Heart right ventricle (tissue), 16 donors: ENCODE data around the gene UPK1A. TPM values are rescaled to one million over a fixed set of nuclear protein-coding genes. Genes with fewer than 3 reads are reported as not detected.

Source experiments
- ATAC-seq, 8 donors: fragments of 200-7000 bp; cut with Tn5 transposase; one replicate each; pipeline ENCODE4 v1.9.1; 2020; ENCODE audit warnings: mild to moderate bottlenecking in 8 of 8, moderate library complexity in 8 of 8, moderate number of reproducible peaks in 1 of 8
- DNase-seq, 2 donors: peaks; one replicate each; pipeline ENCODE4 v3.0.0-alpha.2; 2020
- H3K27ac ChIP-seq, 10 donors: fragments of 200-600 bp; sonication (generic) in 2 of 10; one replicate each; pipeline versions ENCODE4 v1.5.0 to v1.8.0; 2020 to 2022; ENCODE audit warnings: mild to moderate bottlenecking in 3 of 10
- H3K27me3 ChIP-seq, 7 donors: fragments of 200-600 bp; one replicate each; pipeline ENCODE4 v1.8.0; 2021 to 2022; ENCODE audit warnings: mild to moderate bottlenecking in 2 of 7
- H3K36me3 ChIP-seq, 9 donors: fragments of 200-600 bp; sonication (generic) in 1 of 9; one replicate each; pipeline versions ENCODE4 v1.5.0 to v1.8.0; 2020 to 2022; ENCODE audit warnings: mild to moderate bottlenecking in 2 of 9
- H3K4me1 ChIP-seq, 9 donors: fragments of 200-600 bp; sonication (generic) in 1 of 9; one replicate each; pipeline versions ENCODE4 v1.5.0 to v1.8.0; 2020 to 2022; ENCODE audit warnings: mild to moderate bottlenecking in 4 of 9
- H3K4me3 ChIP-seq, 10 donors: fragments of 200-600 bp; sonication (generic) in 2 of 10; one replicate each; pipeline versions ENCODE4 v1.5.0 to v1.8.0; 2020 to 2022; ENCODE audit warnings: mild to moderate bottlenecking in 7 of 10, moderate library complexity in 2 of 10
- H3K9me3 ChIP-seq, 11 donors: fragments of 200-600 bp in 10 of 11; sonication (generic) in 2 of 11; one replicate each; pipeline versions ENCODE4 v1.5.0 to v1.8.0; 2013 to 2022; ENCODE audit warnings: mild to moderate bottlenecking in 2 of 11, control low read depth in 1 of 11, moderate library complexity in 1 of 11
- CTCF ChIP-seq, 9 donors: fragments of 200-600 bp; sonication (generic) in 2 of 9; IDR thresholded peaks; one replicate each; pipeline versions ENCODE4 v1.5.0 to v1.8.0; 2021 to 2022; ENCODE audit warnings: antibody characterized with exemption in 9 of 9, mild to moderate bottlenecking in 5 of 9, moderate library complexity in 1 of 9
- WGBS, 2 donors: extraction: QIAGEN DNeasy Blood & Tissue Kit; methylation state at CpG; one replicate each; pipeline ENCODE4 v1.1.7; 2013; ENCODE audit warnings: inconsistent platforms in 1 of 2; 5-methylcytosine and 5-hydroxymethylcytosine counted together
- intact Hi-C, 10 donors: fragments of 100-400 bp; cut with DNase I; formaldehyde crosslinking; loops; one replicate each; pipeline versions ENCODE4 v1.11.1 to v1.14.2; 2022
- polyA plus RNA-seq, 2 donors: library from polyadenylated mRNA; stranded (reverse); fragments of 200-250 nt; gene quantifications; one replicate each; pipeline ENCODE4 v1.2.3, GENCODE V29; 2013
- total RNA-seq, 10 donors: library from RNA; stranded (reverse); fragmentation: NEBNext Ultra II Directional in 3 of 10; extraction: Animal tissue kit (Norgen Biotek cat#: 25700) in 3 of 10; gene quantifications; one replicate each; pipeline versions ENCODE4 v1.2.1 to v1.2.4, GENCODE V29; 2021 to 2023
- donor health status: Arrhythmogenic right ventricular cardiomyopathy.
- donor health status: ischemic (EF 13 %, LVEDD 7.1; RV severe dilation, severe dysfunction).
- donor health status: healthy with polysubstance abuse.
- donor health status: DM: no; HTN: yes; CAD: no.
- donor health status: DM: no; HTN: no; CAD: no.
- donor health status: ischemic (EF 25% LVEDD 6.9; RV normal size, moderate dysfunction).
- donor health status: ischemic (EF 25% LVEDD 5.7; RV mildly dilated, moderate dysfunction).
- donor health status: healthy.
- donor health status: DM: yes; HTN: yes; CAD: no.
- donor health status: Ischemic cardiomyopathy.
- donor health status: ischemic (EF 35%, LVEDD 5.7; RV mildly dilated, moderate dysfunction).
- donor health status: nonischemic (EF 11% LVEDD 7.7; RV severe dilation, severe dysfunction).
- donor health status: DM: yes; HTN: yes; CAD: no.
- donor health status: PGD.
- donor health status: ischemic (EF 29% LVEDD 5.4; RV normal size, mild dysfunction).
- donor health status: nonischemic (EF 23%, LVEDD 6.1; RV moderate dilation, normal function).

Gene UPK1A
- total and polyA plus RNA-seq, 12 donors: 0.03 to 0.38 TPM; not detected in 10

GRCh38 chr19:35670686-35671085, 4.4 kb downstream of the UPK1A start:
- 85 to 90% methylated on average over 1 of the region's 1 CpG for WGBS, 2 donors

GRCh38 chr19:35671818-35672217, 5.5 kb downstream of the UPK1A start:
- ATAC-seq (no peak), DNase-seq (no peak)
- TF ChIP-seq CTCF (IDR thresholded peaks at IDR 0.05): no peak
- WGBS, 2 donors: 43 to 46% methylated on average over 3 of the region's 3 CpGs
- no peak overlapping the region for H3K27ac ChIP-seq
- no peaks in the 10 kb centered on the region for H3K9me3 ChIP-seq
- no peaks in the 10 kb centered on the region for H3K36me3 ChIP-seq
- H3K27me3 ChIP-seq: peaks cover 0 to 57% (median 45%) of the 10 kb centered on the region in 7 donors
- intact Hi-C loops: no loop called here
- peaks cover 0 to 9% (median 0%) of the 10 kb centered on the region in 9 donors for H3K4me1 ChIP-seq
- H3K4me3 ChIP-seq: no peak overlapping the region

More at GRCh38 chr19:35670686-35671085, 4.4 kb downstream of the UPK1A start:
- H3K4me1 ChIP-seq: peaks cover 0 to 9% (median 0%) of the 10 kb centered on the region in 9 donors
- ATAC-seq: no peak
- H3K27ac ChIP-seq: no peak overlapping the region
- TF ChIP-seq CTCF (IDR thresholded peaks at IDR 0.05): no peak
- H3K36me3 ChIP-seq: peaks cover 0 to 4% (median 0%) of the 10 kb centered on the region in 9 donors
- no peak overlapping the region for H3K4me3 ChIP-seq
- no peak for DNase-seq
- intact Hi-C loops: no loop called here
- H3K9me3 ChIP-seq: no peaks in the 10 kb centered on the region
- H3K27me3 ChIP-seq: peaks cover 0 to 51% (median 38%) of the 10 kb centered on the region in 7 donors

GRCh38 chr19:35673121-35673804, 6.9 kb downstream of the UPK1A start:
- DNase-seq (peak in 1 of 2 donors; percentile 20), ATAC-seq (peak in 4 of 8 donors; percentile 38 to 76 (median 64))
- no peaks in the 10 kb centered on the region for H3K36me3 ChIP-seq
- intact Hi-C loops: no loop called here
- WGBS, 2 donors: 7 to 10% methylated on average over 39 of the region's 39 CpGs
- peaks cover 0 to 9% (median 0%) of the 10 kb centered on the region in 9 donors for H3K4me1 ChIP-seq
- peak overlapping the region in 8 of 10 donors; percentile 18 to 46 (median 34) for H3K4me3 ChIP-seq
- no peak overlapping the region for H3K27ac ChIP-seq
- no peak for TF ChIP-seq CTCF (IDR thresholded peaks at IDR 0.05)
- peaks cover 0 to 62% (median 55%) of the 10 kb centered on the region in 7 donors for H3K27me3 ChIP-seq
- H3K9me3 ChIP-seq: no peaks in the 10 kb centered on the region

GRCh38 chr19:35675589-35676140, 9.3 kb downstream of the UPK1A start:
- ATAC-seq (no peak), DNase-seq (no peak)
- Histone ChIP-seq H3K36me3 (no peaks in the 10 kb centered on the region), H3K27me3 (peaks cover 0 to 62% (median 55%) of the 10 kb centered on the region in 7 donors), H3K4me1 (peaks cover 0 to 9% (median 0%) of the 10 kb centered on the region in 9 donors), H3K27ac (no peak overlapping the region), H3K4me3 (no peak overlapping the region), H3K9me3 (no peaks in the 10 kb centered on the region)
- TF ChIP-seq CTCF (IDR thresholded peaks at IDR 0.05): no peak
- WGBS, 2 donors: 73 to 78% methylated on average over 15 of the region's 15 CpGs
- intact Hi-C loops: no loop called here
